Colon (tissue), 2 donors: Measurements from ENCODE around the gene ALPK3.

ENCODE experiments used
- FAIRE-seq: peaks from 2 replicates; lab custom pipeline; 2012; peaks lifted over from hg19 to GRCh38; lab: Jason Lieb, UNC
- donor health status: control.
- donor health status: control.

Gene ALPK3

GRCh38 chr15:84922530-84922929 lies 105.4 kb downstream of the ALPK3 start:
- FAIRE-seq = no peak
